HL-60 (cell line): ENCODE data around the gene FSTL5.

Source experiments
- POLR2AphosphoS5 ChIP-seq: IDR thresholded peaks from 2 replicates; pipeline ENCODE4 v1.6.1; 2012; ENCODE audit warnings: low read depth
- TF ChIP-seq, protein P1 (sequence below): IDR thresholded peaks from one replicate; pipeline ENCODE4 v1.5.1; 2011; ENCODE audit warnings: low read length, control low read depth, inconsistent platforms; ENCODE audit not compliant: insufficient read depth
- TF ChIP-seq, protein P2 (sequence below): IDR thresholded peaks from 2 replicates; pipeline ENCODE4 v1.6.1; 2012; ENCODE audit warnings: low read depth; ENCODE audit not compliant: insufficient replicate concordance

DNA sequence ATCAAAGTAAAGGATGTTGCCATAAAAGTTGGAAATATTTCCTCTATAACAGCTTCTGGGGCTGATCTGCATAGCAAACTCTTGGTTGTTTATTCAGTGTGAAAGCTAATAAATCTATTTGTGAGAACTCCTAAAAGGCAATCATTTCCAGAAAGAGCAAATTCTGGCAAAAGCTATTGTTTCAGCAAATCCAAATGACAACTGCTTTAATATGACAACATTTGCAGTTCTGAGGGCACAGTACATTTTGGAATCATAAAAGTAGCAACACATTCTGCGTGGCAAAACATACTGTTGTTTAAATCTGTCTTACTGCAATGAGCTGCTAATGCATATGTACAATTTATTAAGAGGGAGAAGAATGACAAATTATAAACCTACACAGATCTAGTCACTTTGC is 818.1 kb downstream of the FSTL5 start:
- TF ChIP-seq, protein P1, sequence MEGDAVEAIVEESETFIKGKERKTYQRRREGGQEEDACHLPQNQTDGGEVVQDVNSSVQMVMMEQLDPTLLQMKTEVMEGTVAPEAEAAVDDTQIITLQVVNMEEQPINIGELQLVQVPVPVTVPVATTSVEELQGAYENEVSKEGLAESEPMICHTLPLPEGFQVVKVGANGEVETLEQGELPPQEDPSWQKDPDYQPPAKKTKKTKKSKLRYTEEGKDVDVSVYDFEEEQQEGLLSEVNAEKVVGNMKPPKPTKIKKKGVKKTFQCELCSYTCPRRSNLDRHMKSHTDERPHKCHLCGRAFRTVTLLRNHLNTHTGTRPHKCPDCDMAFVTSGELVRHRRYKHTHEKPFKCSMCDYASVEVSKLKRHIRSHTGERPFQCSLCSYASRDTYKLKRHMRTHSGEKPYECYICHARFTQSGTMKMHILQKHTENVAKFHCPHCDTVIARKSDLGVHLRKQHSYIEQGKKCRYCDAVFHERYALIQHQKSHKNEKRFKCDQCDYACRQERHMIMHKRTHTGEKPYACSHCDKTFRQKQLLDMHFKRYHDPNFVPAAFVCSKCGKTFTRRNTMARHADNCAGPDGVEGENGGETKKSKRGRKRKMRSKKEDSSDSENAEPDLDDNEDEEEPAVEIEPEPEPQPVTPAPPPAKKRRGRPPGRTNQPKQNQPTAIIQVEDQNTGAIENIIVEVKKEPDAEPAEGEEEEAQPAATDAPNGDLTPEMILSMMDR, result no peak
- TF ChIP-seq, protein P2, sequence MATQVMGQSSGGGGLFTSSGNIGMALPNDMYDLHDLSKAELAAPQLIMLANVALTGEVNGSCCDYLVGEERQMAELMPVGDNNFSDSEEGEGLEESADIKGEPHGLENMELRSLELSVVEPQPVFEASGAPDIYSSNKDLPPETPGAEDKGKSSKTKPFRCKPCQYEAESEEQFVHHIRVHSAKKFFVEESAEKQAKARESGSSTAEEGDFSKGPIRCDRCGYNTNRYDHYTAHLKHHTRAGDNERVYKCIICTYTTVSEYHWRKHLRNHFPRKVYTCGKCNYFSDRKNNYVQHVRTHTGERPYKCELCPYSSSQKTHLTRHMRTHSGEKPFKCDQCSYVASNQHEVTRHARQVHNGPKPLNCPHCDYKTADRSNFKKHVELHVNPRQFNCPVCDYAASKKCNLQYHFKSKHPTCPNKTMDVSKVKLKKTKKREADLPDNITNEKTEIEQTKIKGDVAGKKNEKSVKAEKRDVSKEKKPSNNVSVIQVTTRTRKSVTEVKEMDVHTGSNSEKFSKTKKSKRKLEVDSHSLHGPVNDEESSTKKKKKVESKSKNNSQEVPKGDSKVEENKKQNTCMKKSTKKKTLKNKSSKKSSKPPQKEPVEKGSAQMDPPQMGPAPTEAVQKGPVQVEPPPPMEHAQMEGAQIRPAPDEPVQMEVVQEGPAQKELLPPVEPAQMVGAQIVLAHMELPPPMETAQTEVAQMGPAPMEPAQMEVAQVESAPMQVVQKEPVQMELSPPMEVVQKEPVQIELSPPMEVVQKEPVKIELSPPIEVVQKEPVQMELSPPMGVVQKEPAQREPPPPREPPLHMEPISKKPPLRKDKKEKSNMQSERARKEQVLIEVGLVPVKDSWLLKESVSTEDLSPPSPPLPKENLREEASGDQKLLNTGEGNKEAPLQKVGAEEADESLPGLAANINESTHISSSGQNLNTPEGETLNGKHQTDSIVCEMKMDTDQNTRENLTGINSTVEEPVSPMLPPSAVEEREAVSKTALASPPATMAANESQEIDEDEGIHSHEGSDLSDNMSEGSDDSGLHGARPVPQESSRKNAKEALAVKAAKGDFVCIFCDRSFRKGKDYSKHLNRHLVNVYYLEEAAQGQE, result no peak
- TF ChIP-seq POLR2AphosphoS5, result no peak
